Measurements from ENCODE around the gene NFIB.

GRCh38 chr9:14349447-14350348, 35.8 kb upstream of the NFIB start:
- TF ChIP-seq ZFP36 (IDR thresholded peaks at IDR 0.05; ENCODE audit: borderline replicate concordance, partially characterized antibody) (no peak), CTCF (IDR thresholded peaks at IDR 0.05) (no peak), JUNB (IDR thresholded peaks at IDR 0.05) (no peak), POLR2A (IDR thresholded peaks at IDR 0.05; ENCODE audit: low read length) (no peak), ESRRA (IDR thresholded peaks at IDR 0.05; ENCODE audit: borderline replicate concordance, low read length) (no peak), FOSL2 (IDR thresholded peaks at IDR 0.05) (no peak), FOSL2 (CRISPR knock-in tag; IDR thresholded peaks at IDR 0.05) (no peak)

Measured in A549 (cell line).